ENCODE results near the gene GGT6. TPM values are rescaled to one million over a fixed set of nuclear protein-coding genes. Genes with fewer than 3 reads are reported as not detected.
"Not testable (repeated sequence)": the region's sequence is repeated elsewhere in the genome, so short reads cannot be mapped to it uniquely, and the experiment has no call there.

Gene GGT6
- polyA plus RNA-seq, 1 of the 3 experiments (the other 2 are of a cell fraction): not detected

DNA sequence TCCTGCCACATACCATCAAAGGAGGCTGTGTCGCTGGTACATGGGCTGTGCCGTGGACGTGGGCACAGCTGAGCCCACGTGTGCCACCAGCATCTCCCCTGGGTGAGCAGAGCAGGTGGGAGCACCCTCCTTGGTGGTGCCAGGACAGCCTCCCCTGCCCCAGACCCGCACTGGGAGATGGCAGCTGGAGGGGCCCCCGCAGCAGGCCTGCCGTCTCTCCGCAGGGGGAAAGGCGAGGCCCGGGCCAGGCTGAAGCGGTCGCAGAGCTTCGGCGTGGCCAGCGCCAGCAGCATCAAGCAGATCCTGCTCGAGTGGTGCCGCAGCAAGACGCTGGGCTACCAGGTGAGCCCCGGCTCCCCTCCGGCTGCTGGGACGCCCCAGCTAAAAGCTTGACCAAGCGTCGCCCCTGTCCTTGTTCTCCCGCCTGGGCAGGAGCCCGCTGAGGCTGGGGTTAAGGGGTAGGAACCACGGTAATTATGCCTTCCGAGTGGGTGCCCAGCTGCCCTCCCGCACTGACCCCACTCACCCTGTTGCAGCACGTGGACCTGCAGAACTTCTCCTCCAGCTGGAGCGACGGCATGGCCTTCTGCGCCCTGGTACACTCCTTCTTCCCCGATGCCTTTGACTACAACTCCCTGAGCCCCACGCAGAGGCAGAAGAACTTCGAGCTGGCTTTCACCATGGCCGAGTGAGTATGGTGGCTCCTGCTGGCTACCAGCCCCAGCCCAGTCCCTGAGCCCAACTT is 36.4 kb upstream of the GGT6 start (continued):
- TF ChIP-seq, protein P1, sequence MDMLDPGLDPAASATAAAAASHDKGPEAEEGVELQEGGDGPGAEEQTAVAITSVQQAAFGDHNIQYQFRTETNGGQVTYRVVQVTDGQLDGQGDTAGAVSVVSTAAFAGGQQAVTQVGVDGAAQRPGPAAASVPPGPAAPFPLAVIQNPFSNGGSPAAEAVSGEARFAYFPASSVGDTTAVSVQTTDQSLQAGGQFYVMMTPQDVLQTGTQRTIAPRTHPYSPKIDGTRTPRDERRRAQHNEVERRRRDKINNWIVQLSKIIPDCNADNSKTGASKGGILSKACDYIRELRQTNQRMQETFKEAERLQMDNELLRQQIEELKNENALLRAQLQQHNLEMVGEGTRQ (IDR thresholded peaks at IDR 0.05; ENCODE audit: borderline replicate concordance, low read depth, low read length): no peak
- TF ChIP-seq RAD21 (IDR thresholded peaks at IDR 0.05; ENCODE audit: low read length) (no peak), SMC3 (IDR thresholded peaks at IDR 0.05; ENCODE audit: low read depth, low read length) (no peak), GATA2 (CRISPR knock-in tag; IDR thresholded peaks at IDR 0.05) (no peak), JUND (IDR thresholded peaks at IDR 0.05) (no peak), NRF1 (IDR thresholded peaks at IDR 0.05; ENCODE audit: low read depth, low read length) (no peak), FOXJ3 (CRISPR knock-in tag; IDR thresholded peaks at IDR 0.05) (no peak), MEF2A (IDR thresholded peaks at IDR 0.05; ENCODE audit: borderline replicate concordance, low read depth) (no peak), FOSL2 (IDR thresholded peaks at IDR 0.05; ENCODE audit: borderline replicate concordance, low read depth) (no peak)

DNA sequence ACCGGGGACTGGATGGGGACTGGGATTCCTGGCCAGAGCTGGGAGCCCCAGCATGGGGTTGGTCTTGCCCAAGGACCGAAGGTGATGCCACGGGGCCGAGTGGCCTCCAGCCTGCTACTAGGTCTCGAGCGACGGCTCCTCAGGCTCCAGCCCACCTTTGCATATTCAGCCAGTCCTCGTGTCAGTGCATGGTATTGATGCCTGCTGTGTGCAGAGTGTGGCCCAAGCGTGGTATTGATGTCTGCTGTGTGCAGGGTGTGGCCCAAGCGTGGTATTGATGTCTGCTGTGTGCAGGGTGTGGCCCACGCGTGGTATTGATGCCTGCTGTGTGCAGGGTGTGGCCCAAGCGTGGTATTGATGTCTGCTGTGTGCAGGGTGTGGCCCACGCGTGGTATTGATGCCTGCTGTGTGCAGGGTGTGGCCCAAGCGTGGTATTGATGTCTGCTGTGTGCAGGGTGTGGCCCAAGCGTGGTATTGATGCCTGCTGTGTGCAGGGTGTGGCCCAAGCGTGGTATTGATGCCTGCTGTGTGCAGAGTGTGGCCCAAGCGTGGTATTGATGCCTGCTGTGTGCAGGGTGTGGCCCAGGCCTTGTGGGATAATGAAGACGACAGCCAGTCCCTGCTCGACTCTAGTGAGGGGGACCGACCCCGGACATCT is 35.4 kb upstream of the GGT6 start:
- WGBS (ENCODE audit: low lambda C conversion rate): 87% methylated on average over 13 of the region's 23 CpGs
- H3K9me2 ChIP-seq; H3K4me3 ChIP-seq (ENCODE audit: low read depth in 2 of 2, low read length in 1 of 2); DNase-seq; H3K9ac ChIP-seq; H3K4me2 ChIP-seq; H3K79me2 ChIP-seq (ENCODE audit: insufficient read depth); H4K20me1 ChIP-seq (ENCODE audit: insufficient read depth); H3K9me3 ChIP-seq; H3K36me3 ChIP-seq (replicated peaks in 1 of 2; ENCODE audit: control insufficient read depth in 1 of 2, insufficient read depth in 2 of 2, low read length in 1 of 2); POLR2A ChIA-PET; H2AFZ ChIP-seq (ENCODE audit: low read depth); H3F3A ChIP-seq (replicated peaks; ENCODE audit: insufficient read depth); H3K27ac ChIP-seq (ENCODE audit: low read depth in 2 of 2, low read length in 1 of 2): not testable (repeated sequence)
- peaks cover 21% of the 10 kb centered on the region for H3K27me3 ChIP-seq (ENCODE audit: insufficient read depth)
- H3K4me1 ChIP-seq (ENCODE audit: control insufficient read depth in 1 of 2, insufficient read depth in 2 of 2, low read depth in 1 of 2, low read length in 1 of 2): peaks cover 0 to 19% of the 10 kb centered on the region in 2 experiments; a peak in 1 of 4 replicates
- CTCF ChIA-PET: interaction anchor here (0.9 to 6.1 kb wide), 6 partner anchors 9 to 96 kb away, joined by 3 to 39 read pairs (median 4); no protein-coding TSS in a partner anchor

DNA sequence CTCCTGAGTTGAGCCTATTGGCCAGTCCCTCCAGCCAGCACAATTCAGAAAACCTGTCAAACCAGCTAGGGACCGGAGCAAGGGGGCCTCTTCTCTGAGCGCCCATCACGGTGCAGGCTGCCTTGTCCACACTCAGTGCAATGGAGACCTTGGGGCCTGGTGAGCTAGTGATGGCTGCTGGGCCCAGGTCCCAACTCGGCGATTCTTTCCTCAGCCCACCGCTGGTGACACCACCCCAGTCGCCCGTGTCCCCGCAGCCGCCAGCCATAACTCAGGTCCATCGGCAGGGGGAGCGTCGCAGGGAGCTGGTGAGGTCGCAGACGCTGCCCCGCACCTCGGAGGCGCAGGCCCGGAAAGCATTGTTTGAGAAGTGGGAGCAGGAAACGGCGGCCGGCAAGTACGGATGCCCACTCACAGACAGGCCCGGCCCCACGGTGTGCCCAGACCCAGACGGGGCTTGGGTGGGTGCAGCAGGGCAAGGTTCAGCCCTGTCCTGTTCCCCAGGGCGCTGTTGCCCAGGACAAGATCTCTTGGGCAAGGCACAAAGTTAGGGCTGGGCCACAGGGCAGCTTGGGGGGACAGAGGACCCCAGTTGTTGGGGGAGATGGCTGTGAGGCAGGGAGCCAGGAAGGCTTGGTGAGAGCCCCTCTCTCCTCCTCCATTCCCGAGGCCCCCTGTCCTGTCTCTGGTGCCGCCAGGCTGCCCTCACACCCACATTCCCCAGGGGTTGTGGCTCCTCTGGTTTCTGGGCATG is 34.7 kb upstream of the GGT6 start:
- no peaks in the 10 kb centered on the region for H4K20me1 ChIP-seq (ENCODE audit: insufficient read depth)
- POLR2A ChIA-PET: no interaction called here
- CTCF ChIA-PET: interaction anchor here (0.9 to 9.7 kb wide), 5 partner anchors 10 to 97 kb away, joined by 3 to 75 read pairs (median 4); no protein-coding TSS in a partner anchor
- no peak overlapping the region for H2AFZ ChIP-seq (ENCODE audit: low read depth)
- H3K27ac ChIP-seq (ENCODE audit: low read depth in 2 of 2, low read length in 1 of 2): no peak overlapping the region
- 73% methylated on average over 16 of the region's 29 CpGs for WGBS (ENCODE audit: low lambda C conversion rate)
- no peaks in the 10 kb centered on the region for H3K36me3 ChIP-seq (replicated peaks in 1 of 2; ENCODE audit: control insufficient read depth in 1 of 2, insufficient read depth in 2 of 2, low read length in 1 of 2)
- H3K4me2 ChIP-seq: no peak overlapping the region
- H3K9me2 ChIP-seq: no peaks in the 10 kb centered on the region
- DNase-seq: peak; percentile 68
- H3F3A ChIP-seq (replicated peaks; ENCODE audit: insufficient read depth): no peaks in the 10 kb centered on the region
- H3K9ac ChIP-seq: no peak overlapping the region
- no peaks in the 10 kb centered on the region for H3K79me2 ChIP-seq (ENCODE audit: insufficient read depth)
- peaks cover 0 to 16% of the 10 kb centered on the region in 2 experiments; a peak in 1 of 4 replicates for H3K4me1 ChIP-seq (ENCODE audit: control insufficient read depth in 1 of 2, insufficient read depth in 2 of 2, low read depth in 1 of 2, low read length in 1 of 2)
- H3K4me3 ChIP-seq (ENCODE audit: low read depth in 2 of 2, low read length in 1 of 2): no peak overlapping the region
- peaks cover 28% of the 10 kb centered on the region for H3K27me3 ChIP-seq (ENCODE audit: insufficient read depth)
- no peaks in the 10 kb centered on the region for H3K9me3 ChIP-seq
- TF ChIP-seq GABPA (IDR thresholded peaks at IDR 0.05; ENCODE audit: low read depth): no peak
- no peak for TF ChIP-seq RFX5 (IDR thresholded peaks at IDR 0.05; ENCODE audit: low read length)
- TF ChIP-seq, protein P2, sequence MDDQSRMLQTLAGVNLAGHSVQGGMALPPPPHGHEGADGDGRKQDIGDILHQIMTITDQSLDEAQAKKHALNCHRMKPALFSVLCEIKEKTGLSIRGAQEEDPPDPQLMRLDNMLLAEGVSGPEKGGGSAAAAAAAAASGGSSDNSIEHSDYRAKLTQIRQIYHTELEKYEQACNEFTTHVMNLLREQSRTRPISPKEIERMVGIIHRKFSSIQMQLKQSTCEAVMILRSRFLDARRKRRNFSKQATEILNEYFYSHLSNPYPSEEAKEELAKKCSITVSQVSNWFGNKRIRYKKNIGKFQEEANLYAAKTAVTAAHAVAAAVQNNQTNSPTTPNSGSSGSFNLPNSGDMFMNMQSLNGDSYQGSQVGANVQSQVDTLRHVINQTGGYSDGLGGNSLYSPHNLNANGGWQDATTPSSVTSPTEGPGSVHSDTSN (IDR thresholded peaks at IDR 0.05): no peak
- TF ChIP-seq FOXJ3 (CRISPR knock-in tag; IDR thresholded peaks at IDR 0.05): no peak
- TF ChIP-seq, protein P3, sequence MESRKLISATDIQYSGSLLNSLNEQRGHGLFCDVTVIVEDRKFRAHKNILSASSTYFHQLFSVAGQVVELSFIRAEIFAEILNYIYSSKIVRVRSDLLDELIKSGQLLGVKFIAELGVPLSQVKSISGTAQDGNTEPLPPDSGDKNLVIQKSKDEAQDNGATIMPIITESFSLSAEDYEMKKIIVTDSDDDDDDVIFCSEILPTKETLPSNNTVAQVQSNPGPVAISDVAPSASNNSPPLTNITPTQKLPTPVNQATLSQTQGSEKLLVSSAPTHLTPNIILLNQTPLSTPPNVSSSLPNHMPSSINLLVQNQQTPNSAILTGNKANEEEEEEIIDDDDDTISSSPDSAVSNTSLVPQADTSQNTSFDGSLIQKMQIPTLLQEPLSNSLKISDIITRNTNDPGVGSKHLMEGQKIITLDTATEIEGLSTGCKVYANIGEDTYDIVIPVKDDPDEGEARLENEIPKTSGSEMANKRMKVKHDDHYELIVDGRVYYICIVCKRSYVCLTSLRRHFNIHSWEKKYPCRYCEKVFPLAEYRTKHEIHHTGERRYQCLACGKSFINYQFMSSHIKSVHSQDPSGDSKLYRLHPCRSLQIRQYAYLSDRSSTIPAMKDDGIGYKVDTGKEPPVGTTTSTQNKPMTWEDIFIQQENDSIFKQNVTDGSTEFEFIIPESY (IDR thresholded peaks at IDR 0.05; ENCODE audit: borderline replicate concordance, low read depth): no peak
- no peak for TF ChIP-seq TCF12 (IDR thresholded peaks at IDR 0.05)
- TF ChIP-seq, protein P4, sequence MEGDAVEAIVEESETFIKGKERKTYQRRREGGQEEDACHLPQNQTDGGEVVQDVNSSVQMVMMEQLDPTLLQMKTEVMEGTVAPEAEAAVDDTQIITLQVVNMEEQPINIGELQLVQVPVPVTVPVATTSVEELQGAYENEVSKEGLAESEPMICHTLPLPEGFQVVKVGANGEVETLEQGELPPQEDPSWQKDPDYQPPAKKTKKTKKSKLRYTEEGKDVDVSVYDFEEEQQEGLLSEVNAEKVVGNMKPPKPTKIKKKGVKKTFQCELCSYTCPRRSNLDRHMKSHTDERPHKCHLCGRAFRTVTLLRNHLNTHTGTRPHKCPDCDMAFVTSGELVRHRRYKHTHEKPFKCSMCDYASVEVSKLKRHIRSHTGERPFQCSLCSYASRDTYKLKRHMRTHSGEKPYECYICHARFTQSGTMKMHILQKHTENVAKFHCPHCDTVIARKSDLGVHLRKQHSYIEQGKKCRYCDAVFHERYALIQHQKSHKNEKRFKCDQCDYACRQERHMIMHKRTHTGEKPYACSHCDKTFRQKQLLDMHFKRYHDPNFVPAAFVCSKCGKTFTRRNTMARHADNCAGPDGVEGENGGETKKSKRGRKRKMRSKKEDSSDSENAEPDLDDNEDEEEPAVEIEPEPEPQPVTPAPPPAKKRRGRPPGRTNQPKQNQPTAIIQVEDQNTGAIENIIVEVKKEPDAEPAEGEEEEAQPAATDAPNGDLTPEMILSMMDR (IDR thresholded peaks at IDR 0.05): no peak; the same call in 1 of the 2 replicates
- no peak for TF ChIP-seq JUND (IDR thresholded peaks at IDR 0.05)
- TF ChIP-seq CHD2 (IDR thresholded peaks at IDR 0.05; ENCODE audit: low read length, partially characterized antibody): no peak
- TF ChIP-seq ELF1 (IDR thresholded peaks at IDR 0.05): no peak
- no peak for TF ChIP-seq SMC3 (IDR thresholded peaks at IDR 0.05; ENCODE audit: low read depth, low read length)

All from SK-N-SH (cell line).